HG03378 (cell line): ENCODE results near the gene CCDC73.
"Not testable (repeated sequence)": the region's sequence is repeated elsewhere in the genome, so short reads cannot be mapped to it uniquely, and the experiment has no call there.

Source experiments
- ATAC-seq: cut with Tn5 transposase; IDR thresholded peaks from one replicate; pipeline ENCODE4 v1.9.1; 2021; ENCODE audit warnings: mild to moderate bottlenecking, moderate library complexity; ENCODE audit not compliant: unreplicated experiment

CCDC73 gene

GRCh38 chr11:32706985-32707741 is 87.3 kb downstream of the CCDC73 start:
- ATAC-seq: peak; percentile 99

DNA sequence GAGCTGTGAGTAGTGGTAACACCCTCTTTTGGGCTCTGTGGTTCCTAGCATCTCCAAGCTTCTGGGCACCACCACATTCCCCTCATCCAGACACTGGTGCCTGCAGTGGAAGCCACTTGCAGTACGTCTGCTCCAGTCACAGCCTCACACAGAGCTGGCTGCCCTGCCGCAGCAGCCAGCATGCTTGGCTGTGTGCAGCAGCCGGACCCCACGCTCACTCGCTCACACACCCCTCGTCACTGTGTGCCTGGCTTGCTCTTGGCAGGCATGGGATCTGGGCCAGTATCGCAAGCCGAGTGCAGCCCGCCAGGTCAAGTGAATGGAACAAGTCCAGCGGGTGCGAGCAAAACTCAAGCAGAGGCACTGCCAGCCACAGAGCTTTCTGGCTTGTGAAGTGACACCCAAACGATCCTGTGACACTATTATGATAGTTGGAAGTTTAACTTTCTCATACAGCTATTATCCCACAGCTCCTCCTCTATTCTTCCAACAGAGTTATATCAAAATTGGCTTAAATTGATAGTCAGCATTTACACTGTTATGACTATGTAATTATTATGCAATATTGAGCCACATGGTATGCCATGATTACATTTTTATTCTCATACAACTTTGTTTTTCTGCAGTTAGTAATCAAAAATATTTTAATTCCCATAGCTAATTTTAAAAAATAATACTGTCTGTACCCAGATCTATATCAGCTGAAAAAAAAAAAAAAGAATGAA is 89.0 kb downstream of the CCDC73 start:
- no peak for ATAC-seq

GRCh38 chr11:32704775-32705174 is 89.7 kb downstream of the CCDC73 start:
- ATAC-seq: no peak

DNA sequence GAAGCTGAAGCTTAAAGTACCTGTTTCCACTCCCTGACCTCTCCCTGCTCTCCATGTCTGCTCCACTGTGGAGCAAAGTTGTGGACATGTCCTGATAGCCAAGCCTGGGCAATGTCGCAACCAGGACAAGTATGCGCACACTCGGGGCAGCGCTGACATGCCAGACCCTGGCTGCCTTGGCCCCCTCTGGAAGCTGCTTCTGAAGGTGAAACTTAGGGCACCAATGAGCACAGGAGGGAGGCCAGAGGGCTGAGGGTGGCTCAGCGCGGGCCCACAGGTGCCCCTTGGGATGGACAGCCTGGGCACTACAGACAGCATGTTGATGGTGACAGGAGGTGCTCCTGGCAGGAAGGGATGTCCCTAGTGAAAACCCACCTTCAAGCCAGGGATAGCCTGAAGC is 90.2 kb downstream of the CCDC73 start:
- ATAC-seq: no peak

DNA sequence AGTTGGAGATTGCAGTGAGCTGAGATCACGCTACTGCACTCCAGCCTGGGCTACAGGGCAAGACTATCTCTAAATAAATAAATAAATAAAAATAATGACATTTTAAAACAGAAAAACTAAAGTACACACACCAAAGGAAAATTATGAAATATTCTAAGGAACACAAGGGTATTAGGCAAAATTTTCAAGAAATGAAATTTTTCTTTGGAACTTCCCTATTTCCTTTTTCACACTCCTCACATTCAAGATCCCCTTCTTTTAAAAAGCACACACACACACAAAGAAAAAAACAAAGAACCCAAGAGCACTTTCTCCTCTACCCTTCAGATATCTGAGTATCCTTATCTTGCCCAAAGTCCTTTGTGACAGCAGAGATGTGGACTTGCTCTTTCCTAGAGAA is 92.8 kb downstream of the CCDC73 start:
- no peak for ATAC-seq

- no peak for ATAC-seq
Observed at GRCh38 chr11:32698579-32698978, 95.9 kb downstream of the CCDC73 start.

DNA sequence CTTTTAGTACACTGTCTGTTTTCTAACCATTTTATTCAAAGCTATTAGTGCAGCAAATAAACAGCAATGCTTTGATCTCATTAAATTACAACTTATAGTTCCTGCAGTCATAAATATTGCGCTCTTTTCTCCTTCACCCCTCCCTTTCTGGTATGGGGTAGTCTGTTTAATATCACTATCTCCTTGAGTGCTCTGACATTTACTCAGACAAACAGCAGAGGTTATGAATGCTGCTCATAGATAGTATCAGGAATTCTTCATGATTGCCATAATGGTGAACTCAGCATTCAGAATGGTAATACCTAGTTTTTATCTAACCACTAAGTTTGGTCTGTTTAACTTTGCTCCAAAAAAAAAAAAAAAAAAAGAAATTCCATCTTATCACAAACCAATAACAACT is 123.4 kb downstream of the CCDC73 start:
- no peak for ATAC-seq

DNA sequence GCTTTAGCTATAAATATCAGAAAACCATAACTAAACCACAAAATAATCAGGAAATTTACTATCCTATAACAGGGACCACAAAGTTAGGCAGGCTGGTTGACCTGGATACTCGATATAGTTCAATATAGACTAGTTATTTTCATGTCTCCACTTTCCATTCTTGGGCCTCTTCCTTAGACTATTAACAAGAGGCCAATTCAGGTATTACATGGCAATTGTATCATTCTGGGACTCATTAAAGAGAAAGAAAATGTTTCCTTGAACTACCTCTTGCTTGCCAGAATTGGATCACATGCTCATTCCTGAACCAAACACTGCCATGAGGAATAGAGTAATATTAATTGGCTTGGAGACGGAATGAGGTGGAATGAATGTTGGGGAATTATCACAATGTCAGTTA is 134.8 kb downstream of the CCDC73 start:
- ATAC-seq: no peak

GRCh38 chr11:32658639-32659406 is 135.6 kb downstream of the CCDC73 start:
- no peak for ATAC-seq

DNA sequence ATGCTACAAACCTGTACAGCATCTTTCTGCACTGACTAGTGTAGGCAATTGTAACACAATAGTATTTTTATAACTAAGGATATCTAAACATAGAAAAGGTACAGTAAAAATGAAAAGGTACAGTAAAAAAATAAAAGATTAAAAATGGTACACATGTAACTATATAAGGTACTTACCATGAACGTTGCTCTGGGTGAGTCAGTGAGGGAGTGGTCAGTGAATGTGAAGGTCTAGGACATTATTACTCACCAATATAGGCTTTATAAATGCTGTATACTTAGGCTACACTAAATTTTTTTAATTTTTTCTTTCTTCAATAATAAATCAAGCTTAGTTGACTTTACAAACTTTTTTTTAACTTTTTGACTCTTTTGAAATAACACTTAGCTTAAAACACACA is 150.9 kb downstream of the CCDC73 start:
- no peak for ATAC-seq

DNA sequence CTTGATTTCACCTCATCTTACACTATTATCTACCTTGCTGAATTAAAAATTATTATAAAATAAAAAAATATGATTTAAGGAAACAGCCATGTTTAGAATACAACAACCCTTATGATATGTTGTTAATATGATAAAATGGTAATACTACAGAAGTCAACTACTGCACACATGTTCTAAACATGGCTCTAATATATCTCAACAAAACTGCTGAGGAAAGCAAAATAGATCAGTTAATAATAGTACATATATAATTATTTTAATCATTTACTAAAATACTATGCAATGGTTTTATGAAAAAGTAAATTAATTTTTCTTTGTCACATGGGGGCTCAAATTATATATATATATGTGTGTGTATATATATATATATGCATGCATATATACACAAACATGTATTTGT is 153.1 kb downstream of the CCDC73 start:
- ATAC-seq: no peak

DNA sequence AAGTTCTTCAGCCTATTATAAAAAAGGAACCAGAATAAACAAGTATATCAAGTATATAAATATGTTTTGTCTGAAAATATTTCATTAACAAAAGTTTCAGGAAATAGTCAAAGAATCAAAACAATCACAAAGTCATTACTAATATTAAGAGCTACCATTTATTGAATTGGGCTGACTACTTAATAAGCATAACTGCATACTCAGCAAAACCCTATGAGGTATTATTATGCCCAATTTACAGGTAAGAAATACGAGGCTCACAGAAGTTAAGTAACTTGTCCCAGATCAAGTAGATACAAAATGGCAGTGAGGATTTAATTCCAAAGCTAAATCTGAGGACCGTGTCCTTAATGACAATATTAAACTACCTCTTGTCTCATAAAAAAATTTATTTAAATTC is 158.6 kb downstream of the CCDC73 start:
- no peak for ATAC-seq

DNA sequence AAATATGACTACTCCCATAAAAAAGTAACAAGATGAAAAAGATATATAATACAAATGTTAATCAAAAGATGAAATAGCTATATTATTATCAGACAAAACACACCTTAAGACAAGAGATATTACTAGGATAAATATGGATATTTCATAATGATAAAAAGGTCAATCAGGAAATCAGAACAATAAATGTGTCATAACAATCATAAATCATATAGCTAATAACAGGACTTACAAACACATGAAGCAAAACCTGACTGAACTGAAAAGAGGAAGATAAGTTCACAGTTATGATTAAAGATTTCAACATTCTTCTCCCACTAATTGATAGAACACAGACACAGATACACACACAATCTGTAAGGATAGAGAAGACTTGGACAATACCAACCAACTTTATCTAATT is 163.6 kb downstream of the CCDC73 start:
- no peak for ATAC-seq

DNA sequence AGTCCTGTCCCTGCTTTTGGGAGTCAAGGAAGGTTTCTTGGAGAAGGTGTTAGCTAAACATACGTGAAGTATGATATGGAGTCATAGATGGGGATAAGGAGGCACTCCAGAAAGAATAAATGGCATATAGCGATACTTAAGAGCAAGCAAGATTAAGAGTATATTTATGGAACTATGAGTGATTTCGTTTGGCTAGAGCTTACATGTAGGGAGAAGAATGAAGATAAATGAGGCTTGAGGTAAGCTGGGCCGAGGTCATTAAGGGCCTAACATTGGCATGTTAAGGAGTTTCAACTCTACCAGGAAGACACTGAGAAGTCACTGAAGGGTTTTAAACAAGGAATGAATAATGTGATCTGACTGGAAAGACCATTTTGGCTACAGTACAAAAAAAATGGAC is 177.6 kb downstream of the CCDC73 start:
- no peak for ATAC-seq

DNA sequence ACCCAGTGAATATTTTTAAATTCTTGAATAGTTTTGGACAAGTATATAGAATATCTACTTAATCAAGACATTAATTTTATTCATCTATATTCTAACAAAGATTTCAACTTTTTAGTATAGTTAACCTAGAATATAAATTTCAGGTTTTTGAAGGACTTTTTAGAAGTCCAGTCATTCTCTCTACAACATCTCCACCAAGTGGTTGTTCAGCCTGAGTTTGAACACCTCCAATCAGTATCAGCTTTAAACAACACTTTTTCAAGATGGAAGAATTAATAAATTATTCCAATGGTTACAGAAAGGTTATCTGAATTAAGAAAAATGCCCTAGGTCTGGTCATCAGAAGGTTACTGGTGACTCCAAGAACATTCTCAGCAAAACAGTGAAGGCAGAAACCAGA is 179.0 kb downstream of the CCDC73 start:
- no peak for ATAC-seq

DNA sequence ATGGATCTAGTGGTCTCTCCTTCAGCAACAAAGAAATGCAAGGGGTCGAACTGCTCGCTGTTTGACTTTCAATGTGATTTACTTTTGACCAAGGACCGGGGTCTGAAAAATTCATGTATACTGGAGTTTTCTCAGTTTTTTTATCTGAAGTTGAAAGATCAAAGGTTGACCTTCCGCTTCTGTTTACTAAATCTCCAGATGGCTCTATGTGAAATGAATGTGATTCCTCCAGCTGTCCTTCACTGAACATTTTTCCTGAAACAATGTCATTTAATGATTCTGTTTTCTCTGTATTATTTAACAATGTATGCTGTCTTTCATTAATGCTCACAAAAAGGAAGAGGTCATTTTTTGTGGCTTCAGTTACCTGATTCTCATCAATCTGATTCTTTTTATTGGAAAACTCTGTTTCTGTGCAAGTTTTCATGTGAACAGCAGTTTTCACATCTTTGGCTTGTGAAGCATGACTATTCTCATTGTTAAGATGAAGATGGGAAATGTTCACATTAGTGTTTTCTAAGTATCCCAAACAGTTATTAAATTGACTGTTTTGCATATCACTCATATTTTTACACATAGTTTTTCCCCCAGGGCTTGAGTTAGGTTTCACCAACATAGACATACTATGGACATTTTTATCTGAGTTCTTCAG is 180.8 kb downstream of the CCDC73 start:
- no peak for ATAC-seq

DNA sequence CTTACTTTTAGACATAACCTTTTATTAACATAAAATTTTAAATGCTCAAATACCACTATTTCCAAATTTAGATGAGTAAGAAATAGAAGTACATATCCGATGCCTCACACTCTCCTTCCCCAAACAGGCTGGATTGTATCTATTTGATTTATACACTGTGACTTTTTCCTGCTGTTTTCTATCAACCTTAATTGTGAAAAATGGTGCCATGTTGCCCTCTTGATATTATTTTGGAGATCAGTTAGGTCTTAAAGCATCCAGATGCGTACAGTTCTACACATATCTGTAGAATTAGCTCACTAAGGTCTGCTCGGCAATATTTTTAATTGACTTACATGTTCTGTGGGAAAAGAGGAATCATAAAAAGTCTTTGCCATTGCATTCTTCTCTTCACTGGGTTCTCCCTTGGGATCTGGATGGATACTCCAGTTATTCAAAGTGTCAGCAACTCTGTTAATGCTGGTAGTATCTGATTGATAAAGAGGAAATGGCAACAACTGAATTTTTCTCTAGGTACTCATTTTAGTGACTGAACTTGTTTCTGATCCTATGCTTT is 183.6 kb downstream of the CCDC73 start:
- ATAC-seq: no peak

DNA sequence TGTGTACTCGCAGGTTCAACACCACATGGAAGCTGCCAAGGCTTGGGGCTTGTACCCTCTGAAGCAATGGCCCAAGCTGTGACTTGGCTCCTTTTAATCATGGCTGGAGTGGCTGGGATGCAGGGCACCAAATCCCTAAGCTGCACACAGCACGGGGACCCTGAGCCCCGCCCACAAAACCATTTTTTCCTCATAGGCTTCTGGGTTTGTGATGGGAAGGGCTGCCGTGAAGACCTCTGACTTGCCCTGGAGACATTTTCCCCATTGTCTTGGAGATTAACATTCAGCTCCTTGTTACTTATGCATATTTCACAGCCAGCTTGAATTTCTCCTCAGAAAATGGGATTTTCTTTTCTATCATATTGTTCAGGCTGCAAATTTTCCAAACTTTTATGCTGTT is 185.6 kb downstream of the CCDC73 start:
- not testable (repeated sequence) for ATAC-seq

GRCh38 chr11:32606220-32606619 is 188.2 kb downstream of the CCDC73 start:
- no peak for ATAC-seq

DNA sequence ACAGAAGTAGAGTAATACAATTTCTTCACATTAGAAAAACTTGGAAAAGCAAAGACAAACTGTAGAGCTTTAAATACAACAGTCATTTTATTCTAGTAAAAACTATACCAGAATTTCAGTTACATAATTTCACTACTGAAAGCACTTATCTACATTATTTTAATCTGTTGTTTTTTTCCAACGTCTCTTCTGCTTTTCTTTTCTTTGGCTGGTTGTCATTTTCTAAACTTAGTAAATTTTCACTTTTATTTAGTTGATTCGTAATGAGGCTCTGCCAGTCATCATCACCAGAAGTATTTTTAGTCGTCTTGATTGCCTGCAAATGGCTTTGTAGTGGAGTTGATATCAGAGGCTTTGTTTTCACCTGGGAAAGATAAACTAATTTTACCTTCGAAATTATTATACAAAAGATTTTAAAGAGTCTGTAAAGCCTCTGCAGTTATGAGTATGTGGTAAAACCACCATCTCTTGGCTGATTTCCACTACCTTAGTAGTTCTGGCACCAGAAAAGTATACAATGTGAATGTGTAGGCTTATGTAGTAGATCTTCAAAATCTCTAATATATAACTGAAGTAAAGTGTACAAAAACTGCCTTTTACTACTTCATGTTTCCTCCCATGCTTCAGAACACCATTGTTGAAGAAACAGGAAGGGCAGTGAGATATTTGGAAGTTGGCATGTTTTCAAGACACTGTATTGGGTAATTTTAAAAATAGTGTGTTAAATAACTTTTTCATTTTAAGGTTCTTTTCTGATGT is 191.6 kb downstream of the CCDC73 start:
- no peak for ATAC-seq
